ENCODE data around the gene RPS3. TPM values are rescaled to one million over a fixed set of nuclear protein-coding genes. Genes with fewer than 3 reads are reported as not detected.

RPS3 gene
- total RNA-seq, 1 experiment from 2014 or later: 2,875 TPM

DNA sequence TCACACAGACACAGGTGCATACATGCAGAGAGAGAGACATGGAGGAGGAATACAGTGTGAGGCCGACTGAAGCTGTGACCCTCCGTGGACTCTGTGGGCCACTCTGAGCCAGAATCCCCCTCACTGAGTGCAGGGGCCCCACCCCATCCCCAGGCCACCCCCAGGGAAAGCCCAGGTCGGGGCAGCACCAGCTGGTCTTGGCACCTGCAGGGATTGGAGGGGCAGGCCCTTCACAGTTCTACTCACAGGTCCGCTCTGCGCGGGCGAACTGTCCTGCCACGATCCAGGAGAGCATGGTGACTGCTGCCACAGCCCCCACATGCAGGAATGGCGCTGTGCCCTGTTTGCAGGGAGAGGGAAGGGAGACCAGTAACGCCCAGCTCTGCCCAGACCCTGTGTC lies 50.0 kb downstream of the RPS3 start:
- ChIA-PET CTCF (no interaction called here), POLR2A (ENCODE audit: low non-redundant PET) (no interaction called here)
- intact Hi-C loops (cut with micrococcal nuclease; ENCODE audit: unreplicated experiment): no loop called here
- Histone ChIP-seq H3K4me3 (ENCODE audit: low read depth, low read length, poor library complexity, severe bottlenecking) (no peak overlapping the region), H3K4me1 (ENCODE audit: insufficient read depth, low read length, poor library complexity, severe bottlenecking) (no peaks in the 10 kb centered on the region), H3K27ac (ENCODE audit: low read depth, low read length, poor library complexity, severe bottlenecking) (no peak overlapping the region), H3K27me3 (replicated peaks; ENCODE audit: insufficient read depth, low read depth, low read length, poor library complexity) (no peaks in the 10 kb centered on the region), H3K9me3 (ENCODE audit: low read depth, low read length, poor library complexity, severe bottlenecking) (no peaks in the 10 kb centered on the region), H3K36me3 (ENCODE audit: insufficient read depth, low read length, poor library complexity, severe bottlenecking) (no peaks in the 10 kb centered on the region)
- BruUV-seq (replicated peaks): no TSS peak
- TF ChIP-seq EZH2 (IDR thresholded peaks at IDR 0.05; ENCODE audit: borderline replicate concordance, low read depth, low read length, poor library complexity, severe bottlenecking): no peak
- TF ChIP-seq, protein P1, sequence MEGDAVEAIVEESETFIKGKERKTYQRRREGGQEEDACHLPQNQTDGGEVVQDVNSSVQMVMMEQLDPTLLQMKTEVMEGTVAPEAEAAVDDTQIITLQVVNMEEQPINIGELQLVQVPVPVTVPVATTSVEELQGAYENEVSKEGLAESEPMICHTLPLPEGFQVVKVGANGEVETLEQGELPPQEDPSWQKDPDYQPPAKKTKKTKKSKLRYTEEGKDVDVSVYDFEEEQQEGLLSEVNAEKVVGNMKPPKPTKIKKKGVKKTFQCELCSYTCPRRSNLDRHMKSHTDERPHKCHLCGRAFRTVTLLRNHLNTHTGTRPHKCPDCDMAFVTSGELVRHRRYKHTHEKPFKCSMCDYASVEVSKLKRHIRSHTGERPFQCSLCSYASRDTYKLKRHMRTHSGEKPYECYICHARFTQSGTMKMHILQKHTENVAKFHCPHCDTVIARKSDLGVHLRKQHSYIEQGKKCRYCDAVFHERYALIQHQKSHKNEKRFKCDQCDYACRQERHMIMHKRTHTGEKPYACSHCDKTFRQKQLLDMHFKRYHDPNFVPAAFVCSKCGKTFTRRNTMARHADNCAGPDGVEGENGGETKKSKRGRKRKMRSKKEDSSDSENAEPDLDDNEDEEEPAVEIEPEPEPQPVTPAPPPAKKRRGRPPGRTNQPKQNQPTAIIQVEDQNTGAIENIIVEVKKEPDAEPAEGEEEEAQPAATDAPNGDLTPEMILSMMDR (conservative IDR thresholded peaks at IDR 0.05; ENCODE audit: low read depth, low read length): no peak
- DNase-seq (ENCODE audit: low spot score): no peak

DNA sequence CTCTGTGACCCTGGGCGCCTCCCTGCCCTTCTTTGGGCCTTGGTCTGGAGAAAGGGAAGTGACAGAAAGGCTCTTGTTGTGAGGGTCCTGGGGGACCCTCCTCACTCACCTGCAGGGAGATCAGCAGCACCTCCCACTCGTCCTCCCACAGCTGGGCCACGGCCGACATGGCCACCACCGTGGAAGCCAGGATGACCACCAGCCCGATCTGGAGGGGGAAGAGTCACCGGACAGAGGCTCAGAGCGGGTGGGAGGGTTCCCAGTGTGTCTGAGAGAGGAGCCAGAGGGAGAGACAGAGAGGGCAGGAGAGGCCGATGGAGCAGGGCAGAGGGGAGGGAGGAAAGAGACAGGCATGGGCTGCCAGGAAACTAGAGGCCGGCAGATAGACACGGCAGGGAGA lies 50.5 kb downstream of the RPS3 start:
- intact Hi-C loops (cut with micrococcal nuclease; ENCODE audit: unreplicated experiment): no loop called here
- no peak overlapping the region for H3K27ac ChIP-seq (ENCODE audit: low read depth, low read length, poor library complexity, severe bottlenecking)
- H3K27me3 ChIP-seq (replicated peaks; ENCODE audit: insufficient read depth, low read depth, low read length, poor library complexity): no peaks in the 10 kb centered on the region
- H3K36me3 ChIP-seq (ENCODE audit: insufficient read depth, low read length, poor library complexity, severe bottlenecking): no peaks in the 10 kb centered on the region
- H3K4me1 ChIP-seq (ENCODE audit: insufficient read depth, low read length, poor library complexity, severe bottlenecking): no peaks in the 10 kb centered on the region
- no peaks in the 10 kb centered on the region for H3K9me3 ChIP-seq (ENCODE audit: low read depth, low read length, poor library complexity, severe bottlenecking)
- DNase-seq (ENCODE audit: low spot score): no peak
- TF ChIP-seq, protein P1 (conservative IDR thresholded peaks at IDR 0.05; ENCODE audit: low read depth, low read length): no peak
- TF ChIP-seq EZH2 (IDR thresholded peaks at IDR 0.05; ENCODE audit: borderline replicate concordance, low read depth, low read length, poor library complexity, severe bottlenecking): no peak
- H3K4me3 ChIP-seq (ENCODE audit: low read depth, low read length, poor library complexity, severe bottlenecking): no peak overlapping the region
- CTCF ChIA-PET: no interaction called here
- POLR2A ChIA-PET (ENCODE audit: low non-redundant PET): no interaction called here
- BruUV-seq (replicated peaks): no TSS peak

DNA sequence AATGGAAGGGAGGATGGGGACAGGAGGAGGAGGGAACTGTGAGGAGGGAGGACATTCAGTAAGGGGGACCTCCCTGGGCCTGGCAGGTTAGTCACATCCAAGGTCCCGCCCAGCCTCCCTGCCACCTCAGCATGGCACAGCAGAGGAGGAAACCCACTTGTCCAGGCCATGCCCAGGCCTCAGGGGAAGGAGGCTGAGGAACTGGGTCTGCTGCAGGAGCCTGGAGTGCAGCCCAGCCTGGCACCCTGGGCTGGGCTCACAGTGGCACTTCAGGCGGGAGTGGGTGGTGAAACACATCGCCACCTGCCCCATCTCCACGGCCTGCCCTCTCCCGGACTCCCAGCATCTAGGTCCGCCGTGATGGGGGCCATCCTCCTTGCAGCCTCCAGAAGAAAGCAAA lies 50.9 kb downstream of the RPS3 start:
- TF ChIP-seq, protein P1 (conservative IDR thresholded peaks at IDR 0.05; ENCODE audit: low read depth, low read length): no peak
- no peak for TF ChIP-seq EZH2 (IDR thresholded peaks at IDR 0.05; ENCODE audit: borderline replicate concordance, low read depth, low read length, poor library complexity, severe bottlenecking)
- no peaks in the 10 kb centered on the region for H3K9me3 ChIP-seq (ENCODE audit: low read depth, low read length, poor library complexity, severe bottlenecking)
- no peak overlapping the region for H3K4me3 ChIP-seq (ENCODE audit: low read depth, low read length, poor library complexity, severe bottlenecking)
- DNase-seq (ENCODE audit: low spot score): no peak
- H3K36me3 ChIP-seq (ENCODE audit: insufficient read depth, low read length, poor library complexity, severe bottlenecking): no peaks in the 10 kb centered on the region
- ChIA-PET POLR2A (ENCODE audit: low non-redundant PET) (no interaction called here), CTCF (no interaction called here)
- H3K27me3 ChIP-seq (replicated peaks; ENCODE audit: insufficient read depth, low read depth, low read length, poor library complexity): no peaks in the 10 kb centered on the region
- no peak overlapping the region for H3K27ac ChIP-seq (ENCODE audit: low read depth, low read length, poor library complexity, severe bottlenecking)
- no peaks in the 10 kb centered on the region for H3K4me1 ChIP-seq (ENCODE audit: insufficient read depth, low read length, poor library complexity, severe bottlenecking)
- BruUV-seq (replicated peaks): no TSS peak
- intact Hi-C loops (cut with micrococcal nuclease; ENCODE audit: unreplicated experiment): no loop called here
